Measurements from ENCODE around the gene LRCH1.

Gene LRCH1

GRCh38 chr13:46636451-46636850, 83.5 kb downstream of the LRCH1 start:
- no peak for DNase-seq (ENCODE audit: low read depth in 2 of 2)

GRCh38 chr13:46637213-46637612, 84.2 kb downstream of the LRCH1 start:
- DNase-seq (ENCODE audit: low read depth in 2 of 2) = no peak

DNA sequence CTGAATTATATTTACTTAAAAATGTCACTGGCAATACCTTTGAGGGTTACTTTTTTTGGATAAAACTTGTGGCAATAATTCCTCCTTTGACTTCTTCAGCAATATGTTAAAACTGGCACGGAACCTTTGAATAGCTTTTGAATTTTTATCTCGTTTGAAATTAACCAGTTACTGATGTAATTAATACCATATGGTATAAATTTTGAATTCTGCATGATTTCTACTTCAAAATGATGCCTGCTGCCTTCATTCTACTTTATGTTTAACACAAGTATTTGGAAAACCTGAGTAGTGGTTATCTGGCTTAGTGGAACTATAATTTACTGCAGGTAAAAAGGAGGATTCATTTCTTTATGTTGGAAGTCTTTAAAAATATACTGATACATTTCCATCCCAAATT, 85.3 kb downstream of the LRCH1 start:
- no peak for DNase-seq (ENCODE audit: low read depth in 2 of 2)

- DNase-seq (ENCODE audit: low read depth in 2 of 2) = no peak
Observed at GRCh38 chr13:46639033-46639981, 86.3 kb downstream of the LRCH1 start.

- no peak for DNase-seq (ENCODE audit: low read depth in 2 of 2)
Observed at GRCh38 chr13:46640843-46641242, 87.9 kb downstream of the LRCH1 start.

DNA sequence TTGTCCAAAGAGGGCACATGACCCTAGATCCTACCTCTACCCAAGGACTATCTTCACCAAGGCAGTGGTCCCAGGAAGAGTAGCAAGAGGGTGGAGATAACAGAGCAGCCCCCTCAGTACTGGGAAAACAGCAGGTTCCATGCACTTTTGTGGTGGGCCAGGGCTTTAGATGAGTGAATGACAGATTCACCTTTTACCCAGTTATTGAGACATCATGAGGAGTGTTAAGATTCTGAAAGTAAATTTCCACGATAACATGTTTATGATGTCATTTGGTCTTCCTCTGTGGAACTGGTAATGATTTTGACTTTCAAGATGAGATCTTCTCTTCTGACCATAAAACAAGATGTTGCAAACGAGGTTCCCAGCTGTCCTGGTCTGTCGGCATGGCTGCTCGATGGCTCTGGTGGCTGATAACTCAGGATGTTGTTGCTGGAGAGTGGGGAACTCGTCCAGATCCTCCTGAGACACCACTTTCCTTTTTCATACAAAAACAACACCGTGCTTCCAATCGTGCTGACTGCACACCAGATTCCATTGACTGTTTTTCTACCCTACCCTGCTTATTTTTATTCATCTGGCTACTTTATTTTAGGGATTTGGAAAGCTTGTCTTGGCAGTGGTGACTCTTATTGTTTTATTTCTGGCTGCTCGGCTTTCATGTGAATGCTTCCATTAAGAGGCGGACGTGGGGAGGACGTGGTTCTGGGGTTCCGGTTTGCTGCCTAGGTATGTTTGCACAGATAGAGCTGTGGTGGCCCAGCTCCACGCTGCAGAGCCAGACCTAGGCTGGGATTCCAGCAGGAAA, 88.5 kb downstream of the LRCH1 start:
- no peak for DNase-seq (ENCODE audit: low read depth in 2 of 2)

GRCh38 chr13:46642254-46642653, 89.3 kb downstream of the LRCH1 start:
- no peak for DNase-seq (ENCODE audit: low read depth in 2 of 2)

DNA sequence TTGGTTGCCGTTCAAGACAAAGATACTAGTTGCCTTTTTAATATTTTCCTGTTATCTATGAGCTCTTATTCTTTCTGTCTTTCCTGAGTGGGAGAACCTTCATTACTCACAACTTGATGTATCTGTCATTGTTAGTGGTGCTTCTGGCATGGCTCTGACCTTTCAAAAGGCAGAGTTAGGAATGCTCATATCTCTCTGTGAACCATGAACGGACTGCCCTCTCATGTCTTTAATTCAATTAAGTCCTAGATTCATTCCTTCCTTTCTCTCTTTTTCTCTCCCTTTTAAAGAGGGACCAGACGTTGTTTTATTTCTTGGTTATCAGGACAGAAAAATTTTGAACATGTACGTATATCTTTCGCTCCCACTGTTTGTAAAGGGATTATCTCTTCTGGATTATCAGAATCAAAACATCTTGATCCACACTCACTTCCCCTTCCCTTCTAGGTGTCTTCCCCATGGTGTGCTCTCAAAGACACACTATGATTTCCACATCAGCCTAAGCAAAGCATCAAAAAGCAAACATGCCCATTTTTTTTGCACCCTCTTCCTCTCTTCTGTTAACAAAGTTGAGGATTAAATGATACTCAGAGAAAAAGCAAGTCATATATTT, 90.3 kb downstream of the LRCH1 start:
- no peak for DNase-seq (ENCODE audit: low read depth in 2 of 2)

GRCh38 chr13:46644816-46645215, 91.8 kb downstream of the LRCH1 start:
- DNase-seq (ENCODE audit: low read depth in 2 of 2) = no peak

DNA sequence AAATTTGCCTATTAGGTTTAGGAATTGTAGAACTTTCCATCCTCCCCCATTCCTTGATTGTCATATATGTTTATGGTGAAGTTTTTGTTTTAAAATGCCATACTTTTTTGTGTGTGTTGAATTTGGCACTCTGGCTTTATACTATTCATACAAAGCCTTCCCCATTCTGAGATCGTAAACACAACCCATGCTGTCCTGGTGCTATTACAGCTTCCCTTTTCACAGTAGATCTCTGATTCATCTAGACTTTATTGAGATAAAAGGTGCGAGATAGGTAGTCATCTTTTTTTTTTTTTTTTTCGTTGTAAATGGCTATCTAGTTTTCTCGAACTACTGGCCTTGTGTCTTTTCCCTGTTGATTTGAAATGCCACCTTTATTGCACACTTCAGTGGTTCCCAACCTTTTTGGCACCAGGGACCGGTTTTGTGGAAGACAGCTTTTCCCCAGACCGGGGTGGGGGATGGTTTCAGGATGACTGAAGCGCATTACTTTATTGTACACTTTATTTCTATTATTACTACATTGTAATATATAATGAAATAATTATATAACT, 94.6 kb downstream of the LRCH1 start:
- DNase-seq (ENCODE audit: low read depth in 2 of 2) = no peak

- DNase-seq (ENCODE audit: low read depth in 2 of 2) = no peak
Observed at GRCh38 chr13:46648166-46648607, 95.2 kb downstream of the LRCH1 start.

DNA sequence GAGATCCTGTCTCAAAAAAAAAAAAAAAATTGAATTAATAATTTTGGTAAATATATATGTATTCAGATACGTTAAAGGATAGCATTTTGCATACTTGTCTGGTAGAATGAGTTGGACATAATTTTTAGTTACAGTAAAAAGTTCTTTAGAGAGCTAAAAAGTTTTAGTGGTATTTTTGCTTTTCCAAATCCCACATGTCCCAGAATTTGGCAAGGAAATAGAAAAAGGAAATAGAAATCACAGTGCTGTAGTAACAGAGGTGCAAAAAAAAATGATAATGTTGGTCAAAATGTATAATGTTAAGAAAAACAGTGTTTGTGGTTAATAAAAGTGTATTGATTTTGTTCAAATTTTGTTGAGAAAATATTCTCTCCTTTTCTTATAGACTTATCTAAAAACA, 96.8 kb downstream of the LRCH1 start:
- DNase-seq (ENCODE audit: low read depth in 2 of 2) = no peak

- DNase-seq (ENCODE audit: low read depth in 2 of 2) = no peak
Observed at GRCh38 chr13:46654951-46655350, 102.0 kb downstream of the LRCH1 start.

DNA sequence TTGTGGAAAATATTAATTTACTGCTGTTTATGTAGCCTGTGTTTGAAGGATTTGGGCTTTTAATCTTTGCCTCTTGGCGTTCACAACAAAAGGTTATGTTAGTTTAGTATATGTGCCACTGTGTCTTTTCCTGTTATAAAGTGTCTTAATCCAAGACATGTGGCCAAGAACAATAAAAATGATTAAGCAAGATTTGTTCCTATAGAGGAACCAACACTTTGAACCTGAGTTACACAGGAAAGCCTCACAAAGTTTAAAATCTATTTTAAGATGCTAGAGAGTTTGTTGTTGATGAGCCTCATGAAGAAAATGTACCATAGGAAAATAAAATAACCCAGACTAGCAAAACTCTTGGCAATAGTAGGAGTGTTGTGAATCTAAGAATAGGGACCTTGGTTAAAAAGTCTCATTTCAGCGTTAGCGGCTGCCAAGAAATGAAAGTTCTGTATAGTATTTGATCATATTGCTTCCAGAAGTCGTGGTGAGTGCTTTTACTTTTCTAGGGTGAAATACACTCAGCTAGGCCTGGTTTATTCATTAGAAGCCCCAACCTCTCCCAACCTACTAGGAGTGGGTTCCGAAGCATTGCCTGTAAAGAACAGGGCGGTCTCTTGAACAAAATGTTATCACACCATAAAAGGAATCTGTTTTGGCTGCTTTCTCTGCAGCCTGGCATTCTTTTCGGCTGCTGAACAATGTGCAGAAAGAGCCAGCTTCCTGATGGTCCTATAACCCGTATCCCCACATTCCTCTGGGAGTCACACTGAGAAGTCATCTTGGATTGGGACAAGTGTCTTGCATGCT, 102.6 kb downstream of the LRCH1 start:
- DNase-seq (ENCODE audit: low read depth in 2 of 2) = no peak

DNA sequence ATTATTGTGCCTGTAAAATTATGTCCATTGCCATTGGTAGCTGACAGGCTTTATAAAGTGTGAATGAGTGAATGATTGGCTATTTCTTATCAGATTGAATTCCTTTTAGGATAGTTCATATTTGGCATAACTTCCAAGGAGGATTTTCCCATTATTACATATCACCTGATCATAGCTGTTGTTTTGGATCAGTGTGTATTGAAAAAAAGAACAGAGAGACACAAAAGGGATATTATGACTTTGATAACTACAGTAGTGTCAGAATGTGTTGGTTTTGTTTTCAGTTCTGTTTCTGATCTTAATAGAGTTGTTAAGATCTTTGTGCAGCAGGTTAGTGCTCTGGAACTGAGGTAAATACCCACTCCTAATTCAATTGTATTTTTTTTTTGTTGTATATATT, 103.8 kb downstream of the LRCH1 start:
- DNase-seq (ENCODE audit: low read depth in 2 of 2) = no peak

- DNase-seq (ENCODE audit: low read depth in 2 of 2) = no peak
Observed at GRCh38 chr13:46659413-46660065, 106.6 kb downstream of the LRCH1 start.

DNA sequence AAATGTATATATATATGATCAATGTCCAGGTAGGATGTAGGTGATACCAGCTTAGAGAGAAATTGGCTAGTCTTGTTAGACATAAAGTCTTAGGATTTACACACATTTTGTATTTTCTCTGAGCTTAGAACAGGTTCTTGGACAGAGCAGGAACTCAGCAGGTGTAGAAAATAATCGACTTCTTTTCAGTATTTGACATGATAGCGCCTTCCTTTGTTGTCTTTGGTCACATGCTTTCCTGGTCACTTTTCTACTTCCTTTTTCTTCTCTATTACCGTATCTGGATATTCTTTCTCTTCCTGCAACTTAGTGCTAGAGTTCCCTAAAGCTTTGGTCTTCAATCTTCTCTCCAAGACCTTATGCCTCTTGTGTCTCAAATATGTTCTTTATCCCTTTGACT, 107.4 kb downstream of the LRCH1 start:
- DNase-seq (ENCODE audit: low read depth in 2 of 2) = no peak

DNA sequence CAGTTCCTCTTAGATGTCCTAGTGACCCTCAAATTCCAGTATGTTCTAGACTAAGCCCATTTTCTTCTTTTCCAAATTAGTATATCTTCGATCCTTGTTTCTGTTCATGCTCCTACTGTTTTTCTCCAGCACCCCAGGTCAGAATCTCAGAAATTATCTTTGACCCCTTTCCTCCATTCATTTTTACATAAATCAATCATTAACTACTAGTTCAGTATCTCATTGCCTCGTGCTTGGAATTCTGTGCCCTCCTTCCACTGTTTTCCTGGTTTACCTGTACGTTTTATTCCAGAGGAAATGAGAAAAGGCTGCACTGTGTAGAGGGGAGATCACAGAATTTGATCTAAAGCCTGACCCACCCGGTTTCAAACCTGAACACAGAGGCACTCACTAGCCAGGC, 107.9 kb downstream of the LRCH1 start:
- no peak for DNase-seq (ENCODE audit: low read depth in 2 of 2)

DNA sequence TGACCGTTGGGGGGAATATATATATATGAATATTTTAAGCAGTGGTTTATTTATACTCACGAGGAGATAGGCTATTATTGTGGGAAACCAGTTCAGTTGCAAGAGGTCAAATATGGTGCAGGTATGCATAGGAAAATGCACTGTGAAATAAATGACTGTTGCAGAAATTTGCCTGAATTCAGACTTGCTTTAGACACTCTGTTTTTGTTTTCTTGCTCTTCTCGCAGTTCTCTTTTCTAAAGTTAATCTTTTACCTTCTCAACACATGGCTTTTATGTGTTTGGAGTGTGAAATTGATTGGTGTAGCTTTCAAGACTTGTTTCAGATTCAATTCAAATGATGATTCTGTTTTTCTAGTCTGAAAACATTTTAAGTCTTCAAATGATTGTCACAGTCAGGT, 109.7 kb downstream of the LRCH1 start:
- no peak for DNase-seq (ENCODE audit: low read depth in 2 of 2)

- DNase-seq (ENCODE audit: low read depth in 2 of 2) = no peak
Observed at GRCh38 chr13:46663206-46664037, 110.5 kb downstream of the LRCH1 start.

All from stimulated activated CD8-positive, alpha-beta memory T cell treated with anti-CD3 and anti-CD28 coated beads, Interleukin-7, amount 100 ng/mL, for 4 hours (primary cell).